Activated CD8-positive, alpha-beta memory T cell treated with anti-CD3 and anti-CD28 coated beads, Interleukin-2, amount 50 U/mL, for 24 hours (primary cell): ENCODE results near the gene DPP10.

Source experiments
- DNase-seq: peaks from one replicate; pipeline ENCODE4 v3.0.0-alpha.2; 2020; ENCODE audit errors: extremely low read depth

Gene DPP10

DNA sequence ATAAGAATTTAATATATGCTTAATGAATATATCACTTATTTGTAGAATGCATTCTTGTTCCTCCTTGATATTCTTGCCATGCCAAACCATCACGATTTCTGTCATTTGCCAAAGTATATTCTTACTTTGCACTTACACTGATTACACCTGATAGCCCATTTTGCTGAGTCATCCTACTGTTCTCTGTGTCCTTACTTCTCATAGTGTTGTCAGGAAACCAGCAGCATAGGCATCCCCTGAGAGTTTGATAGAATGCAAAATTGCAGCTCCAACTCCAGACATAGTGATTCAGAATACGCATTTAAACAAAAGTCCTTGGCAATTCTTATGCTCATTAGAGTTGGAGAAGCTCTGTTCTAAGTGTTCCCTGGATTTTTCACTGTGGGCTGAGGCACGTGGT is 687.1 kb downstream of the DPP10 start:
- no peak for DNase-seq

DNA sequence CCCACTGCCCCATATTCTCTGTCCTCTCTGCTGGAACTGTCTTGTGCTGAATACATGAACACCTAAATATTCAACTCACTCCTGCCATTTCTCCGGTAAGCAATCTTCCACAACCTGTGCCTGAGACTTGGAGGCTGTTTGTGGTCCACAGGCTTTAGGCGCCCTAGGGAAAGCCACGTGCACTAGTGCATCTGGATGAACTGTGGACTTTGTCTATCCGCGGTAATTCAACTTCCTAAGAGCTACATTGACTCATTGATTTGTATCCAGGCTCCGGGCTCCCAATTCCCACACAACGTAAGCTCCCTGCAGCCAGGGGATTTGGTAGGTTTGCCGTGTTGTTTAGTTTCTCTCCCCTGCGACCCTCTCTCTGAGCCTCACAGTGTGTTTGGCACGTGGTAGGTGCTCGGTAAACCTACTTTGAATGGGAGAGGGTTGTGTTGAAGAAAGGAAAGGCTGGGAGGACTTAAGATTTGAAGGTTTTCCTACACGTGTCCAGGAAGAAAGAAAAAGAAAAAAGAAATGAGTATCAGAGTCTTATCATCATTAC is 718.2 kb downstream of the DPP10 start:
- DNase-seq, result no peak

DNA sequence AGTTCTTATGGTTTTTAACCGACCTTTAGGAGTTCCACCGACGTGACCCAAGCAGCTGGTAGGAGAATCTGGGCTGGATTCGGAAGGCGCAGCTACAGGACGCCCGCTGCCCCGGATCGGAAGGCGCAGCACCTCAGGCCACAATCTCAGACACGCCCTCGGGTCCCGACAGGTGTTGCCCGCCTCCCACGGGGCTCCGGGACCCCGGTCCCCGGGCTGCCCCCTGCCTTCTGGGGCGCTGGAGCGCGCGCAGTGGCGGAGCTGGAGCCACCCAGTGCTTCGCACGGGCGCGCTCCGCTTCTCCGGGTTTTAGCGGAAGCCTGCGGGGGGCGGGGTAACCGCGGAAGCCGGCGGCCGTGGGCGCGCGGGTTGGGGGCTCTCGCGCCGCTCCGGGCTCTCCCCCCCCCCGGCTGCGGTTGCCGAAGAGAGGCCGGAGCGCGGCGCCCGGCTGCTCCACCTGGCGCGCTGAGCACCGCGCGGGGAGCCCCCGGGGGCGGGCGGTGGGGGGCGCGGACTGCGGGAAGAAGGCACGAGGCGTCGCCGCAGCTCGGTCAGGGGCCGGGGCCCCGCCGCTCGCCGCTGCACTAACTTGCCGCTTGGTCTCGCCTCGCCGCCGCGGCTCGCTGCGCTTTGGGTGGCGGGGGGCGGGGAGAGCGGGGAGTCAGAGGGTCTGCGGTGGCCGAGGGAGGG is 718.8 kb downstream of the DPP10 start:
- DNase-seq, result no peak

DNA sequence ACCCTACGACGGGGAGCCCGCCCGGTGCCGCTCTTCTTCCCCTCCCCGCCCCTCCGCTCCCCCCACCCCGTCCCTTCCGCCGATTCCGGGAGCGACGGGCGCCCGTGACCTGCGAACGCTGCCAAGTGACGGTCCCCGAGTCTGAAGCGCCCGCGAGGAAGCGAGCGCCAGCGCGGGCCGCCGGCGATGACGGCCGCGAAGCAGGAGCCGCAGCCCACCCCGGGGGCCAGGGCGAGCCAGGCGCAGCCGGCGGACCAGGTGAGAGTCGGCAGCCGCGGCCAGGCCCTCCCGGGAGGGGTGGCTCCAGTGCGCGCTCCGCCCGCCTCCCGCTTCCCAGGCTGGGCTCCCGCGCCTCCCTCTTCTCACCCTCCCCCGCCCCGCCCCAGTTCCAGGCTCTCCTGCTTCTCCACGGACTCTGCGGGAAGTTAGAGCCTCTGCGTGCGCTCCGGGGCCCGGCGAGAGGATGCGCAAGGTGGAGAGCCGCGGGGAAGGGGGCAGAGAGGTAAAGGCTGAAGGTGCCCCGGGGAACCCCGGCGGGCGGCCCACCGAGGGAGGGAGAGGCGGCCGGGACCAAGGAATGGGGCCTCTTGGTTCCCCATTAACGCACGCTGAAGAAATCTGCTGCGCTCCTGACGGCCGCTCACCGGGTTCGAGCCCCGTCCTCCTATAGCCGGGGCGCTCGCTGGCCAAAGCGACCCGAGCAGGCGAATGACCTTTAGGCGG is 719.5 kb downstream of the DPP10 start:
- no peak for DNase-seq

DNA sequence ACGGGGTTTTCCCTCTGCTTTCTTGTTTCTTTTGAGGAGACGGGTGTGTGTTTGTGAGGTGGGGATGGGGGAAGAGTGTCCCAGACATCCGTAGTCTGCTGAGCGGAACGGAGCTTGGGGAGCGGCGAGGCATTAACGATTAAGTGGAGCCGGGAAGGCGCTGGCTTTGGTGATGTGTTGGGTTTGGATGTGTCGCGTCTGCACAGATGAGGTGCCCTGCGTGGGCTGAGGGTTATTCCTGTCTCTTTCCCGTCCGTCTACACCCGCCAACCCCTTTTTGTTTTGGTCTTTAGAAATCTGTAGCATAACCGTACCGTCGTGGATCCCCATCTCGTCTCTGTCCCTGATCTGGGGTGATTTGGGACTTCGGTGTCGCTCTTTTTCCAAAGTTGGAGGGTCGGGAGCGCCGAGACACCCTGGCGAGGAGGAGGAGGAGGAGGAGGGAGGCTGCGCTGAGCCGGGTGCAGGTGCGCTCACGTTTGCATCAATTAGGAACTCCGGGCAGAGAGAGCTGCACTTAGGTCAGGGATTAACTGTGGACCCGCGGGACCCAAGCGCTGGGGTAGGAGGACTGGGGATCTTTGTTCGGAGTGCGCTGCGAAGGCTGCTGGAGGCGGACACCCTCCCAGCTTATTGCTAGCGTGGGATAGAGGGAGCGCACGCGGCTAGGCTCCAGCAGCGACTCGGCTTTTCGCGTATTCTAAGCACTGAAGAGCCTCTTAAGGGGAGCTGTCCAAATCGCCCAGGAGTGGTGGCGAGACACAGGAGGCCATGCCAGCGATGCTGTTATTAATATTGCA is 720.3 kb downstream of the DPP10 start:
- no peak for DNase-seq

DNA sequence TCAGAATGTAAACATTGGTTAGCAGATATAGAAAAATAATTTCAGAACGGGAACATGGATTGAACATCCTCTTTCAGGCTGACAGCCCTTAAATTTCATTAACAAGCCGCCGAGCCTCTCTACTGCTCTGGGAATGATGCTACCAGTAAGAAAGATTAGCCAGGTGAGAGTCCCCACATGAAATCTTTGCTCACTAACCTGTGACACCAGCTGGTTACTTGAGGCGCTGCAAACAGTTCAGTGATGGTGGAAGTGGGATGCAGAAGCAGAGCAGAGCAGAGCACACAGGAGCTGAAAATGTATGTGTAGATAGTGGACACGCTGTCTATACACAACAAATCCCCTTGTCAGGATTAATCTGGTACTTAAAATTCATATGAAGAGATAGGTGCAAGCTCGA is 721.1 kb downstream of the DPP10 start:
- no peak for DNase-seq

DNA sequence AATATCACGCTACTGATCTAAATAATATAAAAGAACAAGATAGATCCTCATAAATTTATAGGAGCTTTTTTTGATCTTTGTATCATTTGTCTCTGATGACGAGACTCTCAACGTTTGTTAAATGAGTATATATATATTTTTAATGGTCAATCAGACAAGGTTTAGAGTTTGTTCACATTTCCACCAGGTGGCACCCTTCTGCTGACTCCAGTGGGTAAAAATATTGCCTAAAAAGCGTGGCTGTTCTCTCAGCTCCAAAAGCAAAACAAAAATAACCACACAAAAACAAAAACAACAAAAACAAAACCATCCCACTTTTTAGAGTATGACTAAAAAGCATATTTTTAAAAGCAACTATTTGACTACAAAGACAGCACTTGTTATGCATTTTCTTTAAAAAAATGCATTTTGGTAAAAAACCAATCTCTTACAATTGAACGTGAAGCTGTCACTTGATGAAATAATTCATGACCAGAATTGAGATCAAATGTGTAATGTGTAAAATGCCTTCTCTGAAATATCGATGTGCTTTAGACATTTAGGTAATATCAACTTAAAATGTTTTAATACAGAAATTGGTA is 723.2 kb downstream of the DPP10 start:
- no peak for DNase-seq

DNA sequence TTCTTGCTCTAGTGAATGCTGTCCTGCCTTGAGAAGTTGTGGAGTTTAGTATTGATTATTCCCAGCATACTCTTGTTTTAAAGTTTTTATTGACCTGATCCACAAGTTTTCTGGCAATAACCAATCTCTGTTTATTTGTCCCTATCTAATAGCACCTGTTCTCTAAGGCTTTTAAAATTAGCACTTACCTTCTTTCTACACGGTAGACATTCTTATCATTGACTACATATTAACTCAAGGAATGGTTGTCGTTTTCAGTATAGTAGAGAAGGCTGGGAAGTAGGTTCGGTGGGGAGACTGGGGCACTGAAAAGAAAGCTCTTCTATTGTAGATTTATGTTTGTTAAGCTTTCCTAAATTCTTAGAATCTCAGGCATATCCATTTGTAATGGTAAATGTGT is 726.0 kb downstream of the DPP10 start:
- no peak for DNase-seq

DNA sequence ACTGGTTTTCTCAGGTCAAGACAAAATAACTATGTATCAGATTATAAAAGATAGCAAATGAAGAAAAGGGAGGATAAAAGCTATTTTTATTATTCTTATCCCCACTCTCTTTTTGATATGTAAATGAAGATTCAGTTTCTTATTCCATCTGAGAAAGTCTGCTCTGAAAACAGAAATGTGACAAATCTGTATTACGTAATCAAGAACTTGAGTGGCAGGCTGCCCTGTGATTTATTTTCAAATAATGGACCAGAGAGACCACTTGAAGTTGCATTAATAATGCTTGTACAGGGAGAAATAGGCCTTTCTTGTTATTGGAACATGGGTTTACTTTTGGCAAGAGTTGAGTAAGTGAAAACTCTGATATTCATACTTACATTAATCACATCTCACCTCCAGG is 727.4 kb downstream of the DPP10 start:
- DNase-seq, result no peak

DNA sequence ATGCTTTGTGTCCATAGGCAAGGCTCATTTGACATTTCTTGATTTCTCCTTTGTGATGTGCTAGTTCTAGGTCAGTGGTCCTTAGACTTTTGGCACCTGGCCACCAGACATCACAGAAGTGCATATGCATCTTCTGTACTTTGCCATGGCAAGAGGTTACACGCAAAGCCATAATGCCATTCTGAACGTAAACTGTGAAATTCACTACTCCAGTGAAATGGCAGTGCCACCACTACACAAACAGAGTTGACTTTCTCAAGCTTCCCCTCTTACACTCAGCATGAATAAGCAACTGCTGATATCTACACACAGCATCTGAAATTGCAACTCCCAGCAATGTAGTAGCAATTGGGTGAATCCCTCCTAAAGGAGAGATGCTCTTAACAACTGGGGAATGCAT is 729.3 kb downstream of the DPP10 start:
- no peak for DNase-seq

DNA sequence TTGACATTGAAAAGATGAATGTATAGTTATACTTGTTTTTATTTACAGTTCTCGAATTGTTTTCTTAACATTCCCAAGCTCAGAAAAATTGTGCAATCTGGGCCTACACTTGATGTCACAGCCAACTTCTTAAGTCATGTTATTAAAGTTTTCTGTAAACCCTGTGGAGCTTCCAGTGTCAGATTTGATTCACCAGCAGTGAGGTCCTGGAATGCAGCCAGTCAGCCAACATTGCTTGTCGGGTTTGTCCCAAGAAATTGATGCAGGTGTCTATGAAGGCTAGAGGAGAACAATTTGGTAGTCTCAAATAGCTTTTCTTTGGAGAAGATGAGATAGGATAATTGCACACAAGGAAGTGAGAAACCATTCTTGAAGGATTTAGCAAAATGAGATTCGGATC is 732.2 kb downstream of the DPP10 start:
- no peak for DNase-seq

DNA sequence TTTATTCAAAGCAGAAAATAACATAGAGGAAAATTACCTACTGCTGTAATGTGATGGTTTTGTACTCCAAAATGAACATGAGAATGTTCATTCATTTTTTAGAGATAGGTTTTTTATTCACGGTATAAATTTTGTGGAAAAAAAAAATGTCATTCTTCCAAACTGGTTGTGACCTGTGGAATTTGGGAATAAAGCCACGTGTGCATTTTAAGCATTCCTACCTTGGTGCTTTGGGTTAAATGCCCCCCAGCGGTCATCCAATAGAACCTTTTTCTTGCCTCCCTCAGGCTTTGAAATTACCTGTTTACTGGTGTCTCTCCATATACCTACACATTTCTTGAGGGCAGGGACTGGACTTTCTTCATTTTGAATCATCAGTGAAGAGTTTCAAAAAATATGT is 740.7 kb downstream of the DPP10 start:
- DNase-seq, result no peak

DNA sequence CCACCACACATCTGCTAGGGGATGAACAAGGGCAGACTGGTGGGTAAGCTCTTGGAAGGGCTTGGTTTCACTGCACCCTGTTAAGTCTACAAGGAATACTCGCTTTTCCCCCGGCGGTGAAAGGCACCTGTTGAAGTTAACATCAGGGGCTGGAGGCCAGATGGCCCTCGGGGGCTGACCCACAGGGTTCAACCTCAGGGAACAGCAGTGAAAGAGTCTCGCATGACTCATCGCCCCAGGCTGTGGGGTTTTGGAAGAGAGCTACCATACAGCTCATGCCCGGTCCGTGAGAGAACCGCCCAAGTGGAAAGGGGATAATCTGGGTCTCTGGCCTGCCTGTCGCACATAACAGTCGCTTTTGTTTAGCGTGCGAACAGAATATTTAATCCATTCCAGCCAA is 748.0 kb downstream of the DPP10 start:
- no peak for DNase-seq

DNA sequence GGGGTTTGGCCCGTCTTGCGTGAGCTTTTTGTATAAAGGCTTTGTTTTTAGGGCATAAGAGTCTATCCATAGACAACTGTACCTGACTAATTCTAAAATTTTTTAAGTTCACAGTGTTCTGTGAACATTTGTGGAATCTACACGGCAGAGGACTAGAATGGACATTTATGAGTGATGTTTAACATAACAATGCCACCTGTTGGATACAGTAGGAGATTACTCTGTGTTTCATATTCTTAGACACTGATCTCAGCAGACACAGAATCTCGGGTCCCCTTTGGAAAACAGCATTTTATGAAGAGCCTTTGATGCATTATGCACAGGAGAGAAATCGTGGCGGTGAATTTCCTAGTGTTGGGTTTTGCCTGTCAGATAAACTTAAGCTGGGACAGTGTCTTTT is 752.2 kb downstream of the DPP10 start:
- DNase-seq, result no peak

DNA sequence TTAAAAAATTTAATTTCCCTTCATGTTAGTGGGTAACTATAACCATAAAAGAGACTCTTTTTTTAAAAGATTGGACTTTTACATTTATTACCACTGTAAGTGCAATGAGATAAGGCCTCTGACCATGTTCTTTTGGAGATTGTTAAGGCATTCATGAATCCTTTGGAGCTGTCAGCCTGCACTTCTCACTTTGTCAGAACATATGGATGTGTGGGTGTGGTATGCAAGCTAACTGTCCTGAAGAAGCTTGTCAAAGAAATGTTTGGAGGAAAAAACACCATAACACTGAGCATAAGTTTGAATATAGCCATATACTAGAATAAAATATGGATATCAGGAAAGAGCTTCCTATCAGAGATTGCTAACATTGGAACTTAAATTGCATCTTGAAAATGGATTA is 754.1 kb downstream of the DPP10 start:
- no peak for DNase-seq

DNA sequence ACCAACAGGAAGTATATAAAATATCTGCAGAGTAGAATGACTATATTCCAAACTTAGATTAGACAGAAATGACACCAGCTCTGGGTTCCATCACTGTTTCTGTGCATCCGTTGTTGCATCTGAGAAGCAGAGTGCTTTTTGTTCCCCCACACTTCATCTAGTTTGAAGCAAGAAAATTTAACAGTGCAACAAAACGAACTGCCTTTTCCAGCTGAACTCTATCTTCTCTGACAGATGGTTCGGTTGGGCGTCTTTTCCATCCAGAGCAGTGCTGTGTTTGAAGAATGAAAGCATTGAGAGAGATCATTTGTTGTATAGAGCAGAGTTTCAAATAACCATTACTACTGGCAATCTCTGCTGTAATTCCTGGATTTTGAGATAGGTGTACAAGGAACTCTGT is 757.5 kb downstream of the DPP10 start:
- no peak for DNase-seq

DNA sequence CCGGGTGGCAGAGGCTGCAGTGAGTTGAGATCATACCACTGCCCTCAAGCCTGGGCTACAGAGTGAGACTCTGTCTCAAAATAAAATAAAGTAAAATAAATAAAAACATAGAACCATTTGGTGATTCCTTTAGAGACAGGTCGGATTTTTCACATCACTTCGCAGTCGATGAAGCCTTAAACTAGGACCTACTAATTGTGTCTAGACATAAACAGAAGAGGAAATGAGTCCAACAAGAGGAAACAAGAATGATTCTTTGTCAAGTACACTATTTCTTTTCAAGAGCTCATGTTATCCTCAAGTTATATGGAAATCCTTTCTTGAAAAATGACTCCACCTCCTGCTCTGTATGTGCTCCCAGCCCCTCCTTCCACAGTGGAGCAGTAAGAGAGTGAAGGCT is 758.9 kb downstream of the DPP10 start:
- no peak for DNase-seq

DNA sequence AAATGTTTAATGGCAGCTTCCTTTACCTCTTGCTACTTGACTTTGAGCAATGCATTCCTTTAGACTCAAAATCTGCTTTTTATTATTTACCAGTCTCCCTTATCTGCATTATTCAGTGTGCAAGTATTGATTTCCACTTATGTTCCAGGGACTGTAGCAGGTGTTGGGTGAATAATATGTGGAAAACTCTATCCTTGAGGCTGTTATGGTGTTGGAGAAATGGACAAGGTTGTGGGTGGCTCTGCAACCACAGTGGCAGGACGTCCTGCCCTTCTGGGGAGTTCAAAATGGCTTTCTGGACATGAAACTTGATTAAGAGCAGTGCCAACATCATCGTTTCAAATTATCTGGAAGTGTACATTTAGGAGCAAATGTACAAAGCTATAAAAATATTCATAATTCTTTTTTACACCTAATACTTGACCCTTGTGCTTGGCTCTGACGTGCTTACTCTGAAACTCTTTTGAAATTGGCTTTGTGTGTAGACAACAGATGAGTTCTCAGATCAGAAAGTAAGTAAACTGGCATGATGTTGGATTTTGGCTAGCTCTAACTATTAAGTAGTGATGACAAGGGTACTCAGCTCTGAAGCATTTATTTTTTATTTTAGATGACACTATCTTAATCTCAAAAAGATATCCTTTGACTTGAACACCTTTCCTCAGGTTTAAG is 766.2 kb downstream of the DPP10 start:
- DNase-seq, result no peak

DNA sequence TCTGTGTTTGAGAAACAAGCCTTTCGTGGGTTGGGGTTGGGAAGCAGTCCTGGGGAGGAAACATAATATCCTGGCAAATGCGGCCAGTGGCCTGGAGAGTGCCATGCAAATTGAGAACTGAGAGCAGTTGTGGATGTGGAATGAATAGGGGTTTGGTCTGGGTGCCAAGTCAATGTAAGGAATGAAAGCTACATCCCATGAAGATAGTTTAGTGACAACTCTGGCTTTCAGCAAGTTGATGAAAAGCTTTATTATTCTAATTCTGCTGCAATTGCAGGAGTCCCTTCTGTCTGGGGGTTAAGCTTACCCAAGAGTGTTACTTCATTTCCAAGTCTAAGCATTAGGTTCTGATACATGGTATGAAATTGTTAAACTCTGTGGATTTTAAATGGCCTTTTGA is 771.6 kb downstream of the DPP10 start:
- DNase-seq, result no peak

DNA sequence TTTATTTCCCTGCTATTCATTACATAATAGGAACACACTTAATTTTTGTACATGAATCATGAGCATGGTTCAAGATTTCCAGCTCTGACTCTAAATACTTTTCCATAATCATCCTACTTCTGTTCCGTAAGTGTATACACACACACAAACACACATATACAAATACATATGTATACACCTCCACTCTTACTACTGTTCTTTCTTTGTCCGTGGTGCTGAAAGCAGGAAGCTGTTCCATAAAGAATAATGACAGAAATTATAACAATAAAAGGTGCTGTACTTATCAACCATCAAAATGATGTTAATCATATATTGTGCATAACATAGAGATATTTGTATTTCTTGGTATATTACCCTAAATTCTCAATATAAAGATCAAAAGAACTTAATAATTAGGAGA is 776.9 kb downstream of the DPP10 start:
- DNase-seq, result no peak

DNA sequence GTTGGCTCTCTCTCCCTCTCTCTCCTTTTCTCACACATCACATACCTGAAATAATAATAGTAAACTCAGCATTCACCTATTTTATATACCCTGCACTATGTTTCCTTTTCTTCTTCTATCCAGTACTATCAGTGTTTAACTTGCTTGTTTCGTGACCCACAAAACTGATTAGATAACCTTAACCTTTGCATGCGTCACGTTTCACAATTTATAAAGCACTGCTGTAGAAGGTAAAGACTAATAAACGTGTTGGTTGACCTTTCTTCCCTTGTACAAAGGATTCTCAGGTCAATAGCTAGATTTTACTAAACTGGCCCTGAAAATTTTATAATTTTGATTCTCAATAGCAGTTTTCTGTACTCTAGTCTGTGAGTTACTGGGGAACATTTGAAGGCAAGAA is 791.7 kb downstream of the DPP10 start:
- no peak for DNase-seq

DNA sequence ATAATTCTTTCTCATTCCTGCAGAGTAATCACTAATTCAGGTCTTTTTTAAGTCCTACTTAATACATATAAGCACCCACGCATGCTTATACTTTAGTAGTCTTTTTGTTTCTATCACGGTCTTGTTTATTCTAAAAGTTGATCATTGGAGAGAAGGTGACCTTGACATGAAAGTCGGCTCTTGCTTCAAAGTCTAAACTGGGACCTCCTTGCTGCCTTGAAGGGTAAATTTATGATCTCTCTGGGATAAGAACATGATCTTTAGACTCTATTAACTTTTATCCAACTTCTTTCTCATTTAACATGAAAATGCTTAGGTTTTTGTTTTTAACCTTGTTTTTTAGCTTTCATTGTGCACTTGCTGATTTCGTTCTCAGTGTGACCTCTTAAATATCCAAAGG is 792.3 kb downstream of the DPP10 start:
- DNase-seq, result no peak
